SW 1271 (cell line): ENCODE data around the gene FARS2.

ENCODE experiments used
- DNase-seq, 2 experiments: peaks; one replicate each; lab custom pipeline; 2025; lab: John Stamatoyannopoulos, UW

FARS2 gene

GRCh38 chr6:5325173-5325572 lies 63.9 kb downstream of the FARS2 start:
- DNase-seq = no peak

DNA sequence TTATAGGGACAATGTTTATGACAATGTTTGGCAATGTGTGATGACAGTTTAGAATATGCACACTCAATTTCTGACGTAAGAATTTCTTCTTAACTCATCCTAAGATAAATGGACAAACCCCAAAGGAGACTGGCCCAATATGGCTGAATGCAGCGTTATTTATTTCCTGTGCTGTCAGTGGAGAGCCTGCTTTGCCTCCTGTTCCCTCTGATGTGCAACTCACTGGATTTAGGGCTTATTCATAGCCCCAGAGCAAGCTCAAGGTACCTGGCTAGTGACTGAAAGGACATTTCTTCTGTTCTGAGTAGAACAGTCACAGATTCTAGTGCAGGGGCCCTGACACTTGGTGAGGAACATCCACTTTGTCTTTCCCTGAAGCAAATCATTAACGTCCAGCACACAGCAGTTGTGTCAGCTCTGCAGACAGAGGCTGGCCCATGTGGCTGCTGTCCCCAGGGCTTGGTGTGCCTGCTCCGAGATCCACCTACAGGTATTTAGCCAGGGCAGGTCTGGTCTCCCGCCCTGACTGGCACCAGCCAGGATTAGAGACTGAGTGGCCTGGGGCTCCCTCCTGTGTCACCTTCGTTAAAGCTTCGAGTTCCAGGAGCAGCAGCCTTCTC lies 64.8 kb downstream of the FARS2 start:
- no peak for DNase-seq

DNA sequence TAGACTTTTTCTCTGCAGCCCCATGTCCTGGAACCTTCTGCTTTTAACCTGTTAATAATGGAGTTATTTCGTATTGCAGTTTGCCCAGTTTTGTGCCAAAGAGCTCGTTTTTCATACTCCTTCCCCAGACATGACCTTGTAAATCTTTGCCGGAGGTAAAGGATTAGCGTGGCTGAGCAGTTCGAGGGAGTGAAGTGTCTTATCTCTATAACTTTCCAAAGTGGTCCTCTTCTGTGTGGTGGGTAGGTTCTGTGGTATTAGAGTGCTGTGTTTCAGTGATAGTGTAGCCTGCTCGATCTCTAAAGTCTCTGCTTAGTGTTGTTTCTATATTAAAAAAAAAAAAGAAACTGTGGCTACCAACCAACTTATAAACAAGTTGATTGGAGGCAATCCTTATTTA lies 67.5 kb downstream of the FARS2 start:
- no peak for DNase-seq

DNA sequence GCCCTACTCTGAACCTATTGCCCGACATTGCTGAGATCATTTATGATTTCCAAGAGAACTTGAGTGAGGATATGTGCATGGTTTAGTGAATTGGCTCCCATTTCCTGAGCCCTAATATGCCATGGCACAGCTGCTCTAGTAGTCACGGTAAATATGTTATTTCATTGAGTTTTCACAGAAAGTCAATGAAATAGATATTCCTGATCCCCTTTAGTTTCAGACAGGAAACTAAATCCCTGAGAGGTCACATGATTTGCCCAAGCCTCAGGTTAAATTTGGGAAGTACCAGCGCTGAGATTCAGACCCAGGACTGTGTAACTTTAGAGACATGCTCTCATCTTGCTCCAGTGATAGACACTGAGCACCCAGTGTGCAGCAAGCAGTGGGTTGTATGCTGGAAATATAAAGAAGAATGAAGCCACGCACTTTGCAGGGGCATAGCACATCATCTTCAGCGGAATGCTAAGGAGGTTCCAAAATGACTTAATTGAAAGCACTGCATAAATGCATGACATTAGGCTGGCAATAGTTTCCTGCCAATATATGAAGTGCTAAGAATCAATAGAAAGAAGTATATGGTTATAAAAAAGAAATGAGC lies 70.6 kb downstream of the FARS2 start:
- no peak for DNase-seq

DNA sequence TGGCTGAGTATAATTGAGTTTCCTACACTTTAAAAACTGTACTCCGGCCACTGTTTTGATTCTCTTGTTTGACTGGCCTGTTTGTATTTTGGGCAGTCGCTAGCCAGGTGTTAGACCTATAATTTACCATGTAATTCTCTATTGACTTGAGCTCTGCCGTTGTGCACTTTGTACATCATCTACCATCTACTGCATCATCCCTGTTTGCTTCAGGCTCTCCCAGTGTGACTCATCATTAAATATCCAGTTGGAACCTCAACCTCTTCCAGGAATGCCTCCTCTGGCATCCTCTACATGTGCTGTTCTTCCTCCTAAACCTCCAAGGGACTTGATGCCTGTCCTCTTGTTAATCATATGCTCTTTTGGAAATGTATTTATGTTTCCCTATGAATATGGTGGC lies 72.3 kb downstream of the FARS2 start:
- no peak for DNase-seq

- no peak for DNase-seq
These were observed 73.0 kb downstream of the FARS2 start for GRCh38 chr6:5334341-5334740.

DNA sequence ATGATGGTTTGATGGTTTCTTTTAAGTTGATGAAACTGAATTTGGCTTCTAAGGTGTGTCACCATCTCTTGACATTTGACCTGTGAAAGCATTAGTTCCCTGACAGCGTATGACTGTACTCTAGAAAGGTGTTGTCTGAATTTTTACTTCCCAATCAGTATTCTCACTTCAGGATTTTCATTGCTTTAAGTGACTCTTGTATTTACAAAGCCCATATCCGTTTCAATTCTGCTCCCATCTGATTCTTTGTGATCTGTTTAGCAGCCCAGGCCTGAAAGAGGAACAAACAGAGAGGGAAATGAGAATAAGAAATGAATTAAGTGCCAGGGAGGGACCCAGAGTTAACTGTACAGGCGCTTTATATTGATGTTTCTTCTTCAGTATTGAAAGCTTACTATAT lies 73.7 kb downstream of the FARS2 start:
- no peak for DNase-seq

DNA sequence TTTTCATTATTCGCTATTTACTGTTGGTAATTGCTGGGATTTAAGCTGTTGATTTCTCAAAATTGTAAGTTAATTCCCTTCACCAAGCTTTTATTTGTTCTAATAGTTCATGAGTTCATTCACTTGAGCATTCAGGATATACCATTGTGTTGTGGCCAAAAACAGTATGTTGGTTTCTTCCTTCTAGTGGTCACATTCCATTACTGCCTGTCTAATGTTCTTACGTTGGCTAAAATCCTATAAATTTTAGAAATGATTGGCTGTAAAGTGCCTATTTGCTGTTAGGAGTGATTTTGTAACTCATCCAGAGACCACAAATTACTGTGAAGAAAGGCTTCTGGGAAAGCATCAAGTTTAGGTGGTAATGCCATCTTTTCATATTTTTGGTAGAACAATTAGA lies 76.3 kb downstream of the FARS2 start:
- DNase-seq = no peak

DNA sequence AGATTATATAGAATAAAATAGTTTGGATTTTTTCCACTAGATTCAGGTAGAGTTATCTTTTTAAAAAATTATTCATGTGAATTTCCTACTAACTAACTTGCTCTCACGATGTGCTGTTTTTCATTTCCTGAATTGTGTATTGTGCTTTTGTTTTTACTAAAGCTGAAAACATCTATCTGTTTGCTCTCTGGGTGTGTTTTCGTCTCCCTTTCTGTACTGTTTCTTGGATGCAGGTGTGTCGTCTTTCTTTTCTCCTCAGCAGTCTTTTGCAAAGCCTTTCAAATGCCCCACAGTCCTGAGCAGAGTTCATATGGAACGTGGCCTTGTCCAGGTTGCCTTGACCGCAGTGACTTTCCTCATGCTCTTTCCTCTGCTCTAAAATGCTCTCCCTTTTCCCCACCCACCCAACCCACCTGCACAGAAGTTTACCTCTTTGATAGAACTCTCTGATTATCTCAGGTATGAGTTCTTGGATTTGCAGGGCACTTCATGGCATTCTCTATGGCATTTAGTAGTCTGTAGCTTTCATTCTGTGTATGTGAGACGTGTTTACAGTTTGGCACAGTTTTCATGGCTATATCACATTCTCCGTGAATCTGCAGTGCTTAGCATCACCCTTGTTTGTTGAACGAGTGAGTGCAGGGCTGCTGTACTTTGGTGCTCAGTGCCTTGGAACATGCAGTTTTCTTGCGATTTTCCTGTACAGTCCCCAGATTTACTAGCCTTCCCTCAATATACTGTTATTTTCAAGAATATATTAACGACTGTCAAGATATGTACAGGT lies 77.1 kb downstream of the FARS2 start:
- DNase-seq = no peak

DNA sequence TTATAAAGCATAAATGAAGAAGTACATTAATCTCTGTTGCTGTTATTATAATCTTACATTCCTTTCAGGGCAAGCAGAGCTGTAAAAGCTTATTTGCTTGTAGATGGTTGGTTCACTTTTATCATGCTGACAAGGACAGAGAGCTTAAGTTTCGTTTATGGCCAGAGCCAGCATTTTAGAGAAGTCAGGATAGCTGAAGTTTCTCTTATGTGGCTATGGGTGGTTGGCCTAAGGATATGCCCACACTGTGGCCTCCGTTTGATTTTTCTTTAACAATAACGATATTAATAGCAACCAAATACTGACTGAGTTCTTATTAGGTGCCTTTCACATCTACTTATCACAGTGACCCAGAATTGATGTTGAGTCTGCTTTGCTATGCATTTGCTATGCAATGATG lies 78.5 kb downstream of the FARS2 start:
- no peak for DNase-seq

DNA sequence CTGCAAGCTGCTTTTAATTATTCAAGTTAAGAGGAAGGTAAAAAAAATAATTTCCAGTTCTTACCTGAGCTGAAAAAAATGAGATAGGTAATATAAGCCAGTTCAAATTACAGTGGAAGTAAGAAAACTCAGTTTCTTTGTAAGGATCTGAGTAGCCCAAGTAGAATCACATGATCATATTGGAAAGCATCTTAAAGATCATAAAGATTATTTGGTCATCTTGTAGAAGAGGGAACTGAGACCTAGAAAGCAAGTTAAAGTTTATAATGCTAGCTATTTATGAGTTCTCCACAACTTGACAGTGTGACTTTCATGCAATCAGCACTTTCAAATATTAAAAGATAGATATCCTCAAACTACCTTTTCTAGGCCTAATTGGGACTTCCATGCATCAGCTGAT lies 80.5 kb downstream of the FARS2 start:
- no peak for DNase-seq

DNA sequence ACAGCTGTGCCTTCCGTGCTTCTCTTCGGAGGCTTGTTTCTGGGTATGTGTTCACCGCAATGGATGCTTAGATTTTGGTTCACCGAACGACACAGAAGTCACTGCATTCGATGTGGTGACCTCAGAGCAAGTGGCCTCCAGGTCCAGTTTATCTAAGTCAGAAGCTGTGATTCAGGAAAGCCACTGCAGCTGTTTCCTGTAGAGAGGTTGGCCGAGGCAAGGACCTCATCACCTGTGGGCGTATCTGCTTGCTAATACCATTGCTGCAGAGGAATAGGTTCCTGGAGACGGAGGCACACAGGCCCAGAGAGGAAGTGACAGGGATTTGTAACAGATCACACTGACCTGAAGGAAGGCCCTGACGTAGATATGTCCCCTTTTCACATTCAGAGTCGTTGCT lies 82.7 kb downstream of the FARS2 start:
- no peak for DNase-seq

DNA sequence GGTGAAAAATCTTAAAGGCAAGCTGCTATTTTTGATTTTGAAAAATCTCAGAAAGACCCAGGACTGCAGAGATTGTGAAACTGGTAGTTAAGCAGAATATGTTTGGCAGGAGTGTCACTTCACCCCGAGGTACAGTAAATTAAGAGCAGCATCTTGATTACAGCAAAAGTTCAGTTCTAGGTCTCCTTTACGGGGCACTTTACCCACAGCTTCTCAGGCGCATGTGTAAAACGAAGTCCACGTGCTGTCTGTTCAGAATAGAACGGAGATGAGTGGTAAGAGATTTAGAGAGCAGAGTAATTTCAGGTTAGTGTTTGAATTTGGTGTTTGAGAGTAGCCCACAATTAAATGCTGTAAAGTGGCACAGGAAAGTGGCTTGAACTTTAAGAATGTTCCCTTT lies 84.0 kb downstream of the FARS2 start:
- no peak for DNase-seq

- DNase-seq = no peak
These were observed 90.4 kb downstream of the FARS2 start for GRCh38 chr6:5351552-5352210.

GRCh38 chr6:5353971-5354370 lies 92.7 kb downstream of the FARS2 start:
- no peak for DNase-seq

DNA sequence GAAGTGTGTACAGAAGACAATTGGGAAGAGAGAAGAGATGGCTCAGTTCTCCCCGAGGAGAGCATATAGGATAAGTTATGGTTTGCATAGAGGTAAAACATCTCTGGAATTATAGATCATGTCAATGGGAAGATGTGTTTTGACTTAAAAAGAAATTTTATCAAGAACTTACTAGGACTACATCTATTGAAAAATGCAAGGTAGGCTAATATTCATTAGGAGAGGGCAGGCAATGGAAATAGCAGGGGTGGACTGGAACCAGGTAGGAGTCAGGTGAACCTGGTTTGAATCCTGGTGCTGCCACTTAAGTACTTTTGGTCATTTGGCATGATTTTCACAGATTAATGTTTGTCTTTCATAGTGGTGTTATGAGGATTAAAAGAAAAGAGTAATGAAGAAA lies 96.2 kb downstream of the FARS2 start:
- no peak for DNase-seq

- DNase-seq = no peak
These were observed 98.1 kb downstream of the FARS2 start for GRCh38 chr6:5359417-5359816.

DNA sequence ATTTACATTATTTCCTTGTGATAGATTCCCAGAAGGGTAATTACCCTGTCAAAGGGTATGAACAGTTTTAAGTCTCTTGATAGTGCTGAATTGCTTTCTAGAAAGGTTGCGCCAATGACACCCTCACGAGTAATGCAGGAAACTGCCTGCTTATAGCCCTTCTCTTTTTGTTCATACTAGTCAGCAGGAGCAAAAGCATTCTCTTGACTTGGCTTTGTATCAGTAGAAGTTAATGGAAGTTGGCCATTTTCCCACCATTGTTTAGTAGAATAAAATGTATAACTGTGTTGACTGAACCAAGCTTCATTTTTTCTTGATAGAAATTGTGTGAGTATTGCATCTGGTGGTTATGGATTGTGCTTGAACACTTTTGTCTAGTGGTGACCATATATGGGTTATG lies 100.1 kb downstream of the FARS2 start:
- no peak for DNase-seq

DNA sequence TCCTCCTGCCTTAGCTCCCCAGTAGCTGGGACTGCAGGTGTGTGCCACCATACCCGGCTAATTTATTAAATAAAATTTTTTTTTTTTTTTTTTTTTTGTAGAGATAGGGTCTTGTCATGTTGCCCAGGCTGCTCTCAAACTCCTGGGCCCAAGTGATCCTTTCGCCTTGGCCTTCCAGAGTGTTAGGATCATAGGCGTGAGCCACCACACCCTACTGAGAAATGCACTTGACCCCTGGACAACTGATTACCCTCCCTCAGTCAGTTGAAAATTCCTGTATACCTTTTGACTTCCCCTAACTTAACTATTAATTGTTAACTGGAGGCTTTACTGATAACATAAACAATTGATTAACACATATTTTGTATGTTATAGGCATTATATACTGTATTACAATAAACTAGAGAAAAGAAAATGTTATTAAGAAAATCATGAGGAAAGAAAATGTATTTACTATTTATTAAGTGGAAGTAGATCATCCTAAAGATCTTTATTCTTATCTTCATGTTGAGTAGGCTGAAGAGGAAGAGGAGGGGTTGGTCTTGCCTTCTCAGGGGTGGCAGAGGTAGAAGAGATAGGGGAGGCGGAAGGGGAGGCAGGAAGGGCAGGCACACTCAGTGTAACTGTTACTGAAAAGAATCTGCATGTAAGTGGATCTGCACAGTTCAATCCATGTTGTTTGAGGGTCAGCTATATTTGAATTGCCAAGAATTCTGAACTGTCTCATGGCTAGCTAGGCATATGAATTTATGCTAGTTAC lies 104.3 kb downstream of the FARS2 start:
- no peak for DNase-seq

- DNase-seq = no peak
These were observed 105.6 kb downstream of the FARS2 start for GRCh38 chr6:5366941-5367340.

- DNase-seq = no peak
These were observed 106.2 kb downstream of the FARS2 start for GRCh38 chr6:5367510-5367909.

DNA sequence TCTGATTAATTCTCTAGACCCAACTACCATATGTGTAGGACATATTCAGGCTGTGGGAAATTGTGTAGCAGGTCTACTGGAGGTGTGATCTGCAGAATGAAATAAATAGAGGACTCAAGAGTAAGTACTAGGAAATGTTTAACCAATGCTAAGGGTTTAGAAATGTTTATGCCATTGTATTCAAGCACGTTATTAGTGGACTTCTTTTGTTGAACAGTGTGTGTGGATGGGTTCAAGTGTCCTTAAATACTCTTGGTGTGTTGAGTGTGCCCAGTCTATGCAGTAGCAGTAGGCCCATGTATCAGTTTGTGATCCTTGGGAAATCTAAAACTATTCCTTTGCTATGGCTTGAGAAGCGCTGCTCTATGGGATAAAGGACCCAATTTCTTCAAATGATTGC lies 112.1 kb downstream of the FARS2 start:
- no peak for DNase-seq
